Endothelial cell of umbilical vein (primary cell): ENCODE results near the gene ATL1. TPM values are rescaled to one million over a fixed set of nuclear protein-coding genes. Genes with fewer than 3 reads are reported as not detected.
A peak's percentile ranks its signal among the peaks of the same experiment; 100 is the strongest.

Experiments used
- BruUV-seq: library from RNA; stranded (reverse); fragments of 400-500 nt; replicated peaks from 2 replicates; lab custom pipeline; 2021; lab: Mats Ljungman, UMichigan
- CTCF ChIA-PET: fragments of 300-600, 350-600 bp; sonication (Branson Sonifier 250); formaldehyde crosslinking; loops from one replicate; lab custom pipeline; 2021; ENCODE audit warnings: antibody characterized with exemption, inconsistent platforms; lab: Charles Lee
- POLR2A ChIA-PET: fragments of 300-600, 350-600 bp; sonication (Branson Sonifier 250); formaldehyde crosslinking; loops from one replicate; lab custom pipeline; 2021; ENCODE audit warnings: antibody characterized with exemption, inconsistent platforms; lab: Charles Lee
- DNase-seq: peaks from one replicate; pipeline ENCODE4 v3.0.0-alpha.2; 2011; ENCODE audit warnings: low read depth, low spot score
- FAIRE-seq: peaks from 2 replicates; lab custom pipeline; 2011; peaks lifted over from hg19 to GRCh38; lab: Jason Lieb, UNC
- H2AFZ ChIP-seq: 2 replicates; pipeline ENCODE4 v1.6.0; 2012; ENCODE audit warnings: low read depth, low read length, control low read depth, inconsistent platforms
- H3K27ac ChIP-seq: 2 replicates; pipeline ENCODE4 v1.5.1; 2011; ENCODE audit warnings: low read depth, mild to moderate bottlenecking, control low read depth, low read length, moderate library complexity; ENCODE audit not compliant: insufficient read depth
- H3K27me3 ChIP-seq, 2 experiments: 2 replicates each; pipeline versions ENCODE4 v1.6.0 to v1.6.1; 2011; ENCODE audit warnings: low read length in 2 of 2, mixed read lengths in 1 of 2; ENCODE audit not compliant: control insufficient read depth in 2 of 2, insufficient read depth in 2 of 2
- H3K36me3 ChIP-seq, 2 experiments: 2 replicates in 1 of 2; 3 replicates in 1 of 2; pipeline ENCODE4 v1.5.1; 2011; ENCODE audit warnings: low read length in 2 of 2, mild to moderate bottlenecking in 1 of 2, moderate library complexity in 1 of 2; ENCODE audit not compliant: control insufficient read depth in 2 of 2, insufficient read depth in 2 of 2; ENCODE audit errors: extremely low read depth in 1 of 2
- H3K4me1 ChIP-seq: 3 replicates; pipeline ENCODE4 v1.5.1; 2011; ENCODE audit warnings: mild to moderate bottlenecking, low read length; ENCODE audit not compliant: control insufficient read depth, insufficient read depth; ENCODE audit errors: extremely low read depth
- H3K4me2 ChIP-seq: 2 replicates; pipeline ENCODE4 v1.6.1; 2011; ENCODE audit warnings: low read length, control low read depth, mixed read lengths; ENCODE audit not compliant: insufficient read depth
- H3K4me3 ChIP-seq, 3 experiments: fragments of 200-600 bp in 1 of 3; sonication (generic), shearing (Covaris generic) in 1 of 3; replicated peaks in 1 of 3; 2 replicates each; pipeline ENCODE4 v1.5.1; 2011 to 2016; ENCODE audit warnings: control low read depth in 3 of 3, low read length in 3 of 3, mild to moderate bottlenecking in 2 of 3, inconsistent platforms in 1 of 3, low read depth in 1 of 3, moderate library complexity in 1 of 3; ENCODE audit not compliant: insufficient read depth in 1 of 3
- H3K79me2 ChIP-seq: 2 replicates; pipeline ENCODE4 v1.6.0; 2012; ENCODE audit warnings: low read length, inconsistent platforms; ENCODE audit not compliant: control insufficient read depth, insufficient read depth
- H3K9ac ChIP-seq: replicated peaks from 2 replicates; pipeline ENCODE3; 2011; ENCODE audit warnings: low read length, control low read depth; ENCODE audit not compliant: insufficient read depth; ENCODE audit errors: extremely low read depth
- H3K9me1 ChIP-seq: replicated peaks from 3 replicates; pipeline ENCODE4 v1.6.0; 2011; ENCODE audit warnings: mild to moderate bottlenecking, low read length; ENCODE audit not compliant: control insufficient read depth, insufficient read depth; ENCODE audit errors: extremely low read depth
- H3K9me3 ChIP-seq: replicated peaks from 2 replicates; pipeline ENCODE4 v1.5.1; 2012; ENCODE audit warnings: low read length, inconsistent platforms; ENCODE audit not compliant: control insufficient read depth, insufficient read depth
- H4K20me1 ChIP-seq: replicated peaks from 2 replicates; pipeline ENCODE3; 2011; ENCODE audit warnings: mild to moderate bottlenecking, low read length; ENCODE audit not compliant: control insufficient read depth, insufficient read depth; ENCODE audit errors: extremely low read depth
- CTCF ChIP-seq, 2 donors: IDR thresholded peaks; 1 replicate in 1 of 2; 2 replicates in 1 of 2; pipeline ENCODE4 v1.5.1; 2011; ENCODE audit warnings: low read length in 2 of 2, mild to moderate bottlenecking in 2 of 2, moderate library complexity in 2 of 2, control low read depth in 1 of 2, inconsistent platforms in 1 of 2, low read depth in 1 of 2; ENCODE audit not compliant: insufficient read depth in 1 of 2; ENCODE audit errors: extremely low read depth in 1 of 2
- FOS ChIP-seq: IDR thresholded peaks from 2 replicates; pipeline ENCODE4 v1.6.1; 2011; ENCODE audit warnings: mild to moderate bottlenecking, low read length, moderate library complexity, borderline replicate concordance; ENCODE audit not compliant: insufficient read depth
- GATA2 ChIP-seq: IDR thresholded peaks from 2 replicates; pipeline ENCODE4 v1.7.0; 2011; ENCODE audit warnings: low read depth, mild to moderate bottlenecking, moderate library complexity, mixed read lengths, low read length; ENCODE audit not compliant: insufficient read length, insufficient read depth
- JUN ChIP-seq: IDR thresholded peaks from 2 replicates; pipeline ENCODE4 v1.6.1; 2011; ENCODE audit warnings: borderline replicate concordance, low read depth; ENCODE audit not compliant: insufficient read length, insufficient read depth
- MAX ChIP-seq: IDR thresholded peaks from 2 replicates; pipeline ENCODE4 v1.6.1; 2011; ENCODE audit not compliant: insufficient read depth, insufficient read length
- MYC ChIP-seq: IDR thresholded peaks from one replicate; pipeline ENCODE4 v1.6.1; 2011; ENCODE audit warnings: mild to moderate bottlenecking, low read depth, low read length
- POLR2A ChIP-seq: IDR thresholded peaks from 2 replicates; pipeline ENCODE4 v1.6.1; 2012; ENCODE audit warnings: low read depth, mild to moderate bottlenecking, control low read depth, low read length
- POLR2AphosphoS5 ChIP-seq: IDR thresholded peaks from 2 replicates; pipeline ENCODE4 v1.6.1; 2012; ENCODE audit warnings: low read depth, mild to moderate bottlenecking, control low read depth, low read length, moderate library complexity; ENCODE audit not compliant: insufficient read depth
- dilution Hi-C: fragments of 300-500 bp; cut with MboI; formaldehyde crosslinking; loops from one replicate; pipeline ENCODE4 v1.15.0; 2019; ENCODE audit warnings: low sequenced_read_pairs; ENCODE audit not compliant: extremely low pct_ligation_motif_present
- intact Hi-C: fragments of 100-400 bp; cut with micrococcal nuclease; formaldehyde crosslinking; loops from one replicate; pipeline ENCODE4 v1.10.0; 2022
- polyA plus RNA-seq, 4 experiments: library from polyadenylated mRNA; depleted of rRNA in 3 of 4; stranded (reverse) in 3 of 4; unstranded in 1 of 4; fragments of >200 nt; gene quantifications; 2 replicates each; pipeline versions ENCODE4 v1.2.1 to v1.2.3, GENCODE V29; 2011 to 2012; ENCODE audit warnings: missing spikeins in 1 of 4
- total RNA-seq: library from RNA; stranded (reverse); gene quantifications from 2 replicates; pipeline ENCODE4 v1.2.3, GENCODE V29; 2021

ATL1 gene
- total and polyA plus RNA-seq, 2 donors (not counting 3 experiments of a cell fraction or from before 2014, with no cell fraction given) = 1.1 to 5.1 TPM

- Histone ChIP-seq H3K36me3 (no peaks in the 10 kb centered on the region), H3K9me1 (no peaks in the 10 kb centered on the region), H3K9me3 (no peaks in the 10 kb centered on the region), H3K4me2 (peak overlapping the region; percentile 81), H3K4me3 (peak overlapping the region in 1 of 3 experiments; percentile 27), H3K27ac (peak overlapping the region; percentile 87), H3K9ac (peak overlapping the region; percentile 29), H3K4me1 (peaks cover 33% of the 10 kb centered on the region), H3K79me2 (peaks cover 94% of the 10 kb centered on the region), H3K27me3 (no peaks in the 10 kb centered on the region), H4K20me1 (no peaks in the 10 kb centered on the region), H2AFZ (no peak overlapping the region)
- CTCF ChIA-PET = interaction anchor here (0.6 to 1.9 kb wide), 4 partner anchors 18 to 204 kb away, joined by 3 to 10 read pairs (median 4); no protein-coding TSS in a partner anchor
- TSS peak; percentile 81 for BruUV-seq
- POLR2A ChIA-PET = no interaction called here
- dilution Hi-C loops = no loop called here
- intact Hi-C loops = no loop called here
- no peak for TF ChIP-seq CTCF (IDR thresholded peaks at IDR 0.05; ENCODE audit: extremely low read depth in 1 of 2, insufficient read depth in 1 of 2, low read depth in 1 of 2, low read length in 2 of 2)
- TF ChIP-seq MAX = no peak
- no peak for TF ChIP-seq FOS
- TF ChIP-seq POLR2A = no peak
- TF ChIP-seq GATA2 = no peak
- no peak for TF ChIP-seq POLR2AphosphoS5
- no peak for TF ChIP-seq MYC
- no peak for TF ChIP-seq JUN
- peak; percentile 49 for DNase-seq
- FAIRE-seq = no peak
These were observed 38.0 kb upstream of the ATL1 start for GRCh38 chr14:50521912-50522341.
